HuH-7.5 (cell line): ENCODE results near the gene CEPT1.

Experiments
- DNase-seq: peaks from one replicate; pipeline ENCODE4 v3.0.0; 2011; ENCODE audit warnings: low spot score

The CEPT1 gene

GRCh38 chr1:111147948-111148347 lies 7.9 kb downstream of the CEPT1 start:
- no peak for DNase-seq

GRCh38 chr1:111148376-111148881 lies 8.4 kb downstream of the CEPT1 start:
- DNase-seq: no peak

- no peak for DNase-seq
Observed at GRCh38 chr1:111151838-111152237, 11.8 kb downstream of the CEPT1 start.

- no peak for DNase-seq
Observed at GRCh38 chr1:111154021-111154999, 14.3 kb downstream of the CEPT1 start.

- DNase-seq: no peak
Observed at GRCh38 chr1:111157431-111157830, 17.4 kb downstream of the CEPT1 start.

- no peak for DNase-seq
Observed at GRCh38 chr1:111161843-111162487, 21.9 kb downstream of the CEPT1 start.

GRCh38 chr1:111162488-111162880 lies 22.5 kb downstream of the CEPT1 start:
- DNase-seq: no peak

GRCh38 chr1:111163363-111163762 lies 23.3 kb downstream of the CEPT1 start:
- DNase-seq: no peak

GRCh38 chr1:111164151-111164550 lies 24.1 kb downstream of the CEPT1 start:
- DNase-seq: no peak

- DNase-seq: no peak
Observed at GRCh38 chr1:111172463-111172862, 32.4 kb downstream of the CEPT1 start.

GRCh38 chr1:111174070-111174469 lies 34.0 kb downstream of the CEPT1 start:
- no peak for DNase-seq

- no peak for DNase-seq
Observed at GRCh38 chr1:111175349-111175748, 35.3 kb downstream of the CEPT1 start.

GRCh38 chr1:111176678-111177077 lies 36.7 kb downstream of the CEPT1 start:
- DNase-seq: no peak

- no peak for DNase-seq
Observed at GRCh38 chr1:111179968-111180533, 40.0 kb downstream of the CEPT1 start.

- no peak for DNase-seq
Observed at GRCh38 chr1:111182052-111182451, 42.0 kb downstream of the CEPT1 start.

- no peak for DNase-seq
Observed at GRCh38 chr1:111183308-111184069, 43.5 kb downstream of the CEPT1 start.

- DNase-seq: no peak
Observed at GRCh38 chr1:111184663-111185062, 44.6 kb downstream of the CEPT1 start.

GRCh38 chr1:111190931-111191451 lies 51.0 kb downstream of the CEPT1 start:
- no peak for DNase-seq

- DNase-seq: no peak
Observed at GRCh38 chr1:111191496-111191895, 51.5 kb downstream of the CEPT1 start.

- no peak for DNase-seq
Observed at GRCh38 chr1:111192074-111192473, 52.1 kb downstream of the CEPT1 start.

- no peak for DNase-seq
Observed at GRCh38 chr1:111192658-111193519, 52.9 kb downstream of the CEPT1 start.
